ENCODE measurements around the gene HOXB2.
"Not testable (repeated sequence)": the region's sequence is repeated elsewhere in the genome, so short reads cannot be mapped to it uniquely, and the experiment has no call there.

The HOXB2 gene

DNA sequence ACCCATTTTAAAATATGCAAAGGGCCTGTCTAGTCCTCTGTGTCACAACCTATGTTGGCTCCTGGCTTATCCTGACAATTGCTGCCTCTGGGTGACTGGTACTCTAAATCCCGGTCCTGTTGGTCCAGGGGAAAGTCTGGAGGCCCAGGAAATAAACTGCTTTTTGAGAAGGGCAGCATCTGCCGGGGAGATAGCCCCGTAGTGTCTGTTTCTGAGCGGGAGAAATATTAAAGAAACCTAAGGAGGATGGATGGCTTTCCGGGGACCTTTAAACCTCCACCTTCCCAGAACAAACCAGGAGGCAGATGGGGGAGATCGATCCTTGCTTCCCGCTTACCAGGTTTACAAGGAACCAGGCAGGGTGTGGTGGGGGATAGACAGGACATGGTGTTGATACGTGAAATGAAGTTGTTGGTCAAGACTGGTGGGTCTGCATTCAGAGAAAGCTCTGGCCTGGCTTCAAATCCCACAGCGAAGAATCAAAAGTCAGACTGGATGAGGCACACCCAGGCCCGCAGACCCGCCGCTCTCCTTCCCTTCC is 3.8 kb downstream of the HOXB2 start:
- DNase-seq (ENCODE audit: low read depth in 2 of 2) = no peak

GRCh38 chr17:48540213-48540612 is 4.7 kb downstream of the HOXB2 start:
- DNase-seq (ENCODE audit: low read depth in 2 of 2) = no peak

DNA sequence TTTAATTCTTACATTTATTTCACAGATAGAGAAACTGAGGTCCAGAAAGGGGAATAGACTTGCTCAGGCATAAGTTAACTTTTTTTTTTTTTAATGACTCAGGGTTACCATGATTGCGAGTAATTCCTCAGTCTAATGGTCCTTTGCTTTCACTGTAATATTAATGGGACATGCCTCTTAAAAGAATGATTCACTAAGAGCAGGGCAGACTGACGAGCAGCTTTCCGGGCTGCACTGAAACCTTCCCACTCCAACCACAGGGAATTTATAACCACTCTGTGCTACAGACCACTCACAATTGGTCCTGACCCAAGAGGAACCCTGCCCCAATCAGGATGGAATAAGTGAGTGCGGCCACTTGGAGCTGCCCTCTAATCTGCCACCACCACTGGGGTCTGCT is 5.7 kb downstream of the HOXB2 start:
- DNase-seq (ENCODE audit: low read depth in 2 of 2) = no peak

DNA sequence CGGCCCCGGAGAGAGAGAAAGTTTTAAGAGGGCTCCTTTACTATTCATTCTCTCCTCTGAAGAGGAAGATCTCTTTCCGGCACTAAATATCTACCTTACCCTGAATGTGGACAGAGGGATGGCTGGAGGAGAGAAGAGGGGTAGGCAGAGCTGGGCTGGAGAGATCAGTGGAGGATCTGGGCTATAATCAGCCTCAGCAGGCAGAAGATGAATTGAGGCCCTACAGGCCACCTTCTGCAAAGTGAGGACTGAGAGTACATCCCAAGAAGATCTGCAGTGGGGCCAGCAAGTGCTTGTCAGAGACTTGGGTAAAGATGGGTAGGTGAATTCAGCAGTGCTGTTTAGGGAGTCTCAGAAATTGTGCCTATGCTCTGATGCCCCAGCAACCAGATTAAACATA is 7.6 kb downstream of the HOXB2 start:
- DNase-seq (ENCODE audit: low read depth in 2 of 2) = no peak

DNA sequence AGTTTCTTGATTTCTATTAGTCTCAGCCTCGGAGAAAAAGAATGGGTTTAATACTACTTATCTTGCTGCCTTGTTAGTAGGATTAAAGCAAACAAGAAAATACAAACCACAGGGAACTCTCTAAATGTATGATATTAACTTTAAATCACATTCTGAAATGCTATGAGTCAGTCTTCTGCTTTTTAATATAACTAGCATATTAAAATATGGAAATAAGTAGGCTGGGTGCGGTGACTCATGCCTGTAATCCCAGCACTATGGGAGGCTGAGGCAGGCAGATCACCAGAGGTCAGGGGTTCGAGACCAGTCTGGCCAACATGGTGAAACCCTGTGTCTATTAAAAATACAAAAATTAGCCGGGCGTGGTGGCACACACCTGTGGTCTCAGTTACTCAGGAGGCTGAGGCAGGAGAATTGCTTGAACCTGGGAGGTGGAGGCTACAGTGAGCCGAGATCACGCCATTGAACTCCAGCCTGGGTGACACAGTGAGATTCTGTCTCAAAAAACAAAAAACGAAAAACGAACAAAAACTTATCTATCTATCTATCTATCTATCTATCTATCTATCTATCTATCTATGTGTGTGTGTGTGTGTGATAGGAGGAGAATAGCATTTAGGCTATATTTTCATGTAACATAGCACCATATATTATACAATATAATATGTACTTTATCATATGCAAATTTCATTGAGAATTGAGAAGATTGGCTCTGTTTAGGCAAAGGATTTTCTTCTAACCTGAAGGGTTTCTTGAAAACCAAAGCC is 8.9 kb downstream of the HOXB2 start:
- DNase-seq (ENCODE audit: low read depth in 2 of 2) = not testable (repeated sequence)

- no peak for DNase-seq (ENCODE audit: low read depth in 2 of 2)
These were observed 12.6 kb downstream of the HOXB2 start for GRCh38 chr17:48532261-48532660.

GRCh38 chr17:48530887-48531272 is 14.0 kb downstream of the HOXB2 start, which contains the start of gene HOXB1:
Gene HOXB1 (minus strand): TSS chr17:48531011. CDS start chr17:48530904, 107 bp downstream.
- DNase-seq (ENCODE audit: low read depth in 2 of 2) = no peak

GRCh38 chr17:48530208-48530886 is 14.6 kb downstream of the HOXB2 start:
- no peak for DNase-seq (ENCODE audit: low read depth in 2 of 2)

- DNase-seq (ENCODE audit: low read depth in 2 of 2) = no peak
These were observed 15.3 kb downstream of the HOXB2 start for GRCh38 chr17:48529683-48530009.

- DNase-seq (ENCODE audit: low read depth in 2 of 2) = no peak
These were observed 15.8 kb downstream of the HOXB2 start for GRCh38 chr17:48528936-48529682.

- no peak for DNase-seq (ENCODE audit: low read depth in 2 of 2)
These were observed 16.6 kb downstream of the HOXB2 start for GRCh38 chr17:48528153-48528935.

GRCh38 chr17:48527547-48527932 is 17.4 kb downstream of the HOXB2 start:
- DNase-seq (ENCODE audit: low read depth in 2 of 2) = no peak

DNA sequence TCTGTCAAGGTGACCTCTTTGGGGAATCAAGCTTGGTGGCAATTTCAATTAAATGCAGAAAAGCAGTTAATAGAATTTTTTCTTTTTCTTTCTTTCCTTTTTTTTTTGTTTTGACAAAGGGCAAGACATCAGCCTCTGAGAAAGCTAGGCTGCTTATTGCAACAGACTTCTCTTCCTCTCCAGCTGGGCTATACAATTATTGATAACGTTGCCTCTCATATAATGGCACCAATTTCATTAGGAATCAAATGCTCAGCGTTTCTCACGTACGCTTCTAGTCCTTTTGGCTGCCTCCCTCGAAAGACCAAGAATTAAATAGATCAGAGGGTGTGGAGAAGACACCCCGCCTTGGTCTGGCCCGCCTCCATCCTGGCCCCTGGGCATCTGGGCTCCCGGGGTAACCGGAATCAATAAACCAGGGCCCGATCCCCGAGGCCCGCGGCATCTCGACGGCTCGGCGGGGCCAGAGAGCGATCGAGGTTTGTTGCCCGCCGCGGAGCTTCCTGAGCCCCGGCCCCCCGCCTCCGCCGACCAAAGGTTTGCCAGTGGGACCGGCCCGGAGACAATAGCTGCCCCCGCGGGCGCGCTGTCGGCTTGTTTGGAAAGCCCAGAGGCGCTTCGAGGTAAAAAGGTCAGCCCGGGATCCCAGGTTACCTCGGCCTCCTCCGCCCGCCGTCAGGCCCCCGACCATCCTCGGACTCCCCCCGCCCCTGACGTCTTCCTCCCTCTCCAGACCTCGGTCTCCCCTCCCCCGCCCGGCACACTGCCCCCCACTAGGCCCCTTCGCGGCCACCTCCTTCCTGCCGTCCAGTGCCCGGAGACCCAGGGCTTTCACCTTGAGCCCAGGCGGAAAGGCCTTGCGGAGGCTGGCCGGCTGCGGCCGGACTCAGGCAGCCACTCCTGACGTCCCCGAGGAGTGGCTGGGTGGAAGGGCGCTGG is 18.0 kb downstream of the HOXB2 start:
- DNase-seq (ENCODE audit: low read depth in 2 of 2) = no peak

DNA sequence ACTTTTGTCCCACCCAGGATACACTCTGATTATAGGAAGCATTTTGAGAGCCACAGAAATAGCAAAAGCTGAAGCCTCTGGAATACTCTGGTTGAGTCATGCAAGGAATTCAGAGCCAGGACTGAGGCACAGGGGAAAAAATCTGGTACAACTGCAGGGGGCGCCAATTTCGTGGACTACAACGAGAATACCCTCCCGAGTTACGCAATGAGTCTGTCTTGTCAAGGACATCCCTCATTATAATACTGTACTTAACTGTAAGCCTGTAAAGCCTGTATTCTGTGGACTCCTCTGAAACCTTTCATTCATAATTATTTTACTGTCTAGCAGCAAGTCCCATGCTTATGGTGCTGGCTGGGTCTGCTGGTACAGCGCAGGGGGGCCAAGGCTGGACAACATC is 21.9 kb downstream of the HOXB2 start:
- no peak for DNase-seq (ENCODE audit: low read depth in 2 of 2)

DNA sequence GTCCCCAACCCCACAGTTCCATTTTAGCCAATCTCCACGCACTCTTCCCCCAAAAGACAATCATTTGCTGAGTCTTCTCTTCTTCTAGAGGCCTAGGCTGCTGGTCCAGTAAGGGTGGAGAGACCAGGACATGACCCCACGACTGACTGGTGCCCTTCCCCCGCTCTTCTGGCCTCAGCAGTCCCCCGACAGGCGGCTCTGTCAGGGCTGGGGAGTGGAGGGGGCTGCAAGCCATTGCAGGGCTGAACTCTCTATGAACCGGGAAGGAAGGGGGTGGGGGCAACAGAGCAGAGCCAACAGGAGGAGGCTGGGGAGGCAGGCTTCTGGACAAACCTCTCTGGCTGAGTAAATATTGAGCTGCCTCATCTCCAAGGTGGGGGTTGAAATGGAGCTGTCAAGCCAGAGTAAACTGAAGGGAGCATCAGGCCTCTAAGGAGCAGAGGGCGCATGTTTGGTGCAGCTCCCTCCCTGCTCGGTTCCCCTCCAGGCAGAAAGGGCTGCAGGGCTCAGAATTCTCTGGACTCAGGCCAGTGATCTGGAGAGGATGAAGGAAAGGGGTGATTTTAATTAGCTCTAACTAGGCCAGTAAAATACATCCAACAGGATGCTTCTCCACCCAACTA is 22.8 kb downstream of the HOXB2 start:
- DNase-seq (ENCODE audit: low read depth in 2 of 2) = no peak

DNA sequence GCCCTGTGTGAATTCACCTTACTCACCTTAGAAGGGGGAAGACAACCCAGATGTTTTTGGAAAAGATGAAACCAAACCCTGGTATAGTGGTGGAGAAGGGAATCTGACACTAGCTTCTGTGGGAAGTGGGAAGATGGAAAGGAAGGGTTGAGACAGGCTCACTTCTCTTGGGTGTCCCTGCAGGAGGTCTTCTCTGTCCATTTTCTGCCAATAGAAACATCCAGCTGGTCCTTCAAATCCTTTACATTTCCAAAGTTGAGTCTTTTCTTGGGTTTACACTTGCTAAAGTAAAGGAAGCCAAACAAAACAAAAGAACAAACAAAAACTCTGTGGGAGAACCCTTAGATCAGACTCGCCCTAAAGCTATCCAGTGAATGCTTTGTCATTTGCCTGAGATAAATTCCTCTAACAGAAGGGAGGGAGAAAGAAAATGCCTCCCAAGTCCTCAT is 24.3 kb downstream of the HOXB2 start:
- no peak for DNase-seq (ENCODE audit: low read depth in 2 of 2)

- no peak for DNase-seq (ENCODE audit: low read depth in 2 of 2)
These were observed 25.5 kb downstream of the HOXB2 start for GRCh38 chr17:48519427-48519826.

DNA sequence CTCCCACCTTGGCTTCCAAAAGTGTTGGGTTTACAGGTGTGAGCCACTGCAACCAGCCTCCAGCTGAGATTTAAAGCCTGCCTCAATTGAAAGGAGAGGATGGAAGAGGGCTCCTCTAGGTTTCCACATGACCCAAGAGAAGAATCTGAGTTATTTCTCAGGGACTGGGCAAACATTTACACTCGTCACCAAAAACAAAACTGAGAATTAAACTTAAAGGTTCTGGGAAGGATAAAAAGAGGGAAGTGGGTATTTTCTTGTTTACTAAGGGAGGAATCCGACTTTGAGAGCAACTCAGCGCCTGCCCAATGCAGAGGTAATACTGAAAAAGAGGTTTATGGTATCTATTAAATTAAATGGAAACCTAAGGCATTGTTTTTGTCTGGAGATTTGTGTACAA is 27.4 kb downstream of the HOXB2 start:
- DNase-seq (ENCODE audit: low read depth in 2 of 2) = no peak

- no peak for DNase-seq (ENCODE audit: low read depth in 2 of 2)
These were observed 28.7 kb downstream of the HOXB2 start for GRCh38 chr17:48515925-48516900.
